Hematopoietic multipotent progenitor cell treated with erythropoietin and hydrocortisone succinate and interleukin-3 and kit ligand, for 4 days (in vitro differentiated cells): Measurements from ENCODE around the gene TOPBP1.
A peak's percentile ranks its signal among the peaks of the same experiment; 100 is the strongest.
"Not testable (repeated sequence)": the region's sequence is repeated elsewhere in the genome, so short reads cannot be mapped to it uniquely, and the experiment has no call there.

ENCODE experiments used
- DNase-seq: peaks from one replicate; pipeline ENCODE4 v3.0.0-alpha.2; 2015

Gene TOPBP1

GRCh38 chr3:133568294-133569014 lies 93.3 kb downstream of the TOPBP1 start:
- DNase-seq = no peak

- no peak for DNase-seq
Observed at GRCh38 chr3:133563816-133564215, 97.9 kb downstream of the TOPBP1 start.

- no peak for DNase-seq
Observed at GRCh38 chr3:133563186-133563591, 98.6 kb downstream of the TOPBP1 start.

GRCh38 chr3:133562376-133562775 lies 99.4 kb downstream of the TOPBP1 start:
- DNase-seq = no peak

GRCh38 chr3:133561679-133562078 lies 100.1 kb downstream of the TOPBP1 start:
- peak; percentile 33 for DNase-seq

GRCh38 chr3:133551589-133551988 lies 110.2 kb downstream of the TOPBP1 start:
- DNase-seq = not testable (repeated sequence)
